Measurements from ENCODE around the gene FGF22. TPM values are rescaled to one million over a fixed set of nuclear protein-coding genes. Genes with fewer than 3 reads are reported as not detected.
"Not testable (repeated sequence)": the region's sequence is repeated elsewhere in the genome, so short reads cannot be mapped to it uniquely, and the experiment has no call there.

The FGF22 gene
- total RNA-seq, 1 donor from 2014 or later = 0.38 TPM

DNA sequence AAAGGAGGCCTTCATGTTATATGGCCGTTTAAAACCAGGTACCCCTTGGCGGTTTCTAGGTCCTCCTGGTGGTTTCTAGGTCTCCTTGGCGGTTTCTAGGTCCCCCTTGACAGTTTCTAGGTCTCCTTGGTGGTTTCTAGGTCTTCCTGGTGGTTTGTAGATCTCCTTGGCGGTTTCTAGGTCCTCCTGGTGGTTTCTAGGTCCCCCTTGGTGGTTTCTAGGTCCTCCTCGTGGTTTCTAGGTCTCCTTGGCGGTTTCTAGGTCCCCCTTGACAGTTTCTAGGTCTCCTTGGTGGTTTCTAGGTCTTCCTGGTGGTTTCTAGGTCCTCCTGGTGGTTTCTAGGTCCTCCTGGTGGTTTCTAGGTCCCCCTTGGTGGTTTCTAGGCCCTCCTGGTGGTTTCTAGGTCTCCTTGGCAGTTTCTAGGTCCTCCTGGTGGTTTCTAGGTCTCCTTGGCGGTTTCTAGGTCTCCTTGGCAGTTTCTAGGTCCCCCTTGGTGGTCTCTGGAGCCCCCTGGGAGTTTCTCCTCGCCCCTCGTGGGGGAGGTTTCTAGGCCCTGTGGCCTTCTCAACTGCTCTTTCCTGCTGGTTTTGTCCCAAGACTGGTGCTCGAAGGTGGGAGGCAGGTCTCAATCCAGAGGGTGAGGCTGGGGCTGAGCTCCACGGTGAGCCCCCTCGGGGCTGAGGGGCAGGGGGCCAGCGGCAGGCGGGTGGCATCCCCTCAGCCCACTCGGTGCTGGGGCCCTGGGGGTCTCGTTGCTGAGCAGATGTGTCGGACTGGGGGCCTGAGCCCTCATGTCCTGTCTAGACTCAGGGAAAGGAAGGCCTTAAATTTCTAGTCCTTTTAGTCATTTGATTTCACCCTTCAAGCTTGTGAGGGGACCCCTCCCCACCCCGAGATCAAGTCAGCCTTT is 42.0 kb upstream of the FGF22 start:
- no peak overlapping the region for H3K27ac Mint-ChIP-seq
- H3K4me1 Mint-ChIP-seq = no peaks in the 10 kb centered on the region

GRCh38 chr19:601310-601709 is 38.4 kb upstream of the FGF22 start:
- Mint-ChIP-seq H3K27me3 (ENCODE audit: low read depth) (peaks cover 5% of the 10 kb centered on the region), H3K9me3 (no peaks in the 10 kb centered on the region), H3K27ac (no peak overlapping the region), H3K4me3 (no peak overlapping the region), H3K36me3 (no peaks in the 10 kb centered on the region), H3K4me1 (no peaks in the 10 kb centered on the region)
- no peak for DNase-seq (ENCODE audit: low spot score in 2 of 2, unreplicated experiment in 2 of 2)
- no peak for TF ChIP-seq CTCF (IDR thresholded peaks at IDR 0.05; ENCODE audit: unreplicated experiment)

More for the DNA sequence above, 42.0 kb upstream of the FGF22 start:
- no peak for DNase-seq (ENCODE audit: low spot score in 2 of 2, unreplicated experiment in 2 of 2)
- Mint-ChIP-seq H3K9me3 (no peaks in the 10 kb centered on the region), H3K36me3 (no peaks in the 10 kb centered on the region), H3K27me3 (ENCODE audit: low read depth) (peaks cover 37% of the 10 kb centered on the region), H3K4me3 (no peak overlapping the region)
- TF ChIP-seq CTCF (IDR thresholded peaks at IDR 0.05; ENCODE audit: unreplicated experiment) = no peak

DNA sequence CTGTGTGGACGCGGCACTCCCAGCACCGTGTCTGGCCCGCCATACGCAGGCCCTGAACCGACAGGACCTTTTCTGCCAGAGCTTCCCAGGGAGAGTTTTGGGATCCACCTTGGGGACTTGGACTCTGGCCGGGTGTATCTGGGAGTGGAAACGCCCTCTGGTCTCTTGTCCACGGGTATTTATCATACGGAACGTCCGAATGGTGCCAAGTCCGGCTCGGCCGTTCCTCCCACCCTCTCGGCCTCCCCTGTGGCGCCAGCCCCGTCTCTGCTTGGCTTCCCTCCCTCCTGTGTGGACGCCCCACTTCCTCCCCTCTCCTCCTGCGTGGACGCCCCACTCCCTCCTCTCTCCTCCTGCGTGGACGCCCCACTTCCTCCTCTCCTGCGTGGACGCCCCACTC is 37.9 kb upstream of the FGF22 start:
- Mint-ChIP-seq H3K9me3 (no peaks in the 10 kb centered on the region), H3K27me3 (ENCODE audit: low read depth) (peaks cover 2% of the 10 kb centered on the region), H3K4me1 (no peaks in the 10 kb centered on the region), H3K4me3 (no peak overlapping the region), H3K36me3 (no peaks in the 10 kb centered on the region), H3K27ac (no peak overlapping the region)
- no peak for TF ChIP-seq CTCF (IDR thresholded peaks at IDR 0.05; ENCODE audit: unreplicated experiment)
- DNase-seq (ENCODE audit: low spot score in 2 of 2, unreplicated experiment in 2 of 2) = no peak

DNA sequence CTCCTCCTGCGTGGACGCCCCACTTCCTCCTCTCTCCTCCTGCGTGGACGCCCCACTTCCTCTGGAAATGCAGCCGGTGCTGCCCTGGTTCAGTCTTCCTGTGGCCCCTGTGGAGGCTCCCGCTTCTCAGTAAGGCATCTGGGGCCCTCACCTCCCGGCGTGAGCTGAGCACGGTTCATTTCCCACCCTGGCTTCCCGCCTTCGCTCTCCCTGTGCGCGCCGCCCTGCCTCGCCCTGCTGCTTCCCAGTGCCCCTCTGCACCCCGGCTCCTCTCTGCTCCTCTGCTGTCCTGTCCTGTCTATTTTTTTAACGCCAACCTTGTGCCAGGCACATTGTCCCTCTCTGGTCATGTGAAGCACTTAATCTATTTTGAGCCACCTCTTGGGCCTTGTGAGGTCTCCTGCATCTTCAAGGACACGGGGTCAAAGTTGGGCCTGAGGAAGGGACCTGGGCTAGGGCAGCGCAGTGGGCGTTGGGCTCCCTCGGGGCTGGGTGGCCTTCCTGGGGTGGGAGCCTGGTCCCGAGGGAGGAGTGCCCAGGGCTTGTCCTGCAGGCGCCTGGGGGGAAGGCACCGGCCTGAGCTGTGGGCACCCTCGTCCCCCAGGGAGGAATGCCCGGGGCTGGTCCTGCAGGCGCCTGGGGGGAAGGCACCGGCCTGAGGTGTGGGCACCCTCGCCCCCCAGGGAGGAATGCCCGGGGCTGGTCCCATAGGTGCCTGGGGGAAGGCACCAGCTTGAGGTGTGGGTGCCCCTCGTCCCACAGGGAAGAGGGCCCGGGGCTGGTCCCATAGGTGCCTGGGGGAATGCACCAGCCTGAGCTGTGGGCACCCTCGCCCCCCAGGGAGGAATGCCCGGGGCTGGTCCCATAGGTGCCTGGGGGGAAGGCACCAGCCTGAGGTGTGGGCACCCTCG is 37.0 kb upstream of the FGF22 start:
- DNase-seq (ENCODE audit: low spot score in 2 of 2, unreplicated experiment in 2 of 2) = no peak
- H3K4me3 Mint-ChIP-seq = no peak overlapping the region
- TF ChIP-seq CTCF (IDR thresholded peaks at IDR 0.05; ENCODE audit: unreplicated experiment) = no peak
- H3K9me3 Mint-ChIP-seq = no peaks in the 10 kb centered on the region
- H3K27me3 Mint-ChIP-seq (ENCODE audit: low read depth) = peaks cover 2% of the 10 kb centered on the region
- H3K4me1 Mint-ChIP-seq = no peaks in the 10 kb centered on the region
- H3K27ac Mint-ChIP-seq = no peak overlapping the region
- no peaks in the 10 kb centered on the region for H3K36me3 Mint-ChIP-seq

DNA sequence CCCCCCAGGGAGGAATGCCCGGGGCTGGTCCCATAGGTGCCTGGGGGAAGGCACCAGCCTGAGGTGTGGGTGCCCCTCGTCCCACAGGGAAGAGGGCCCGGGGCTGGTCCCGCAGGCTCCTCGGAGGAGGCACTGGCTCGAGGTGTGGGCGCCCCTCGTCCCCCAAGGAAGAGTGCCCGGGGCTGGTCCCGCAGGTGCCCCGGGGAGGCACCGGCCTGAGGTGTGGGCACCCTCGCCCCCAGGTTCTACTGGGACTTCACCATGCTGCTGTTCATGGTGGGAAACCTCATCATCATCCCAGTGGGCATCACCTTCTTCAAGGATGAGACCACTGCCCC is 36.4 kb upstream of the FGF22 start:
- not testable (repeated sequence) for DNase-seq (ENCODE audit: low spot score in 2 of 2, unreplicated experiment in 2 of 2); H3K4me1 Mint-ChIP-seq; H3K9me3 Mint-ChIP-seq; H3K4me3 Mint-ChIP-seq; H3K27ac Mint-ChIP-seq; H3K27me3 Mint-ChIP-seq (ENCODE audit: low read depth); H3K36me3 Mint-ChIP-seq

- not testable (repeated sequence) for H3K4me1 Mint-ChIP-seq; DNase-seq (ENCODE audit: low spot score in 2 of 2, unreplicated experiment in 2 of 2); H3K27ac Mint-ChIP-seq; H3K36me3 Mint-ChIP-seq; H3K9me3 Mint-ChIP-seq; H3K27me3 Mint-ChIP-seq (ENCODE audit: low read depth); H3K4me3 Mint-ChIP-seq
Measured at GRCh38 chr19:603779-604178, 35.9 kb upstream of the FGF22 start.

Measured in mesothelial cell of epicardium (in vitro differentiated cells).